ENCODE data around the gene FAM89A. TPM values are rescaled to one million over a fixed set of nuclear protein-coding genes. Genes with fewer than 3 reads are reported as not detected.

The FAM89A gene
- polyA plus RNA-seq, 1 donor (not counting 4 experiments of a cell fraction or from before 2014, with no cell fraction given): 32.3 TPM

GRCh38 chr1:231001892-231002291, 38.2 kb downstream of the FAM89A start:
- H3K27ac ChIP-seq (ENCODE audit: control insufficient read depth, insufficient read depth, low read length): no peak overlapping the region
- dilution Hi-C loops (cut with MboI; ENCODE audit: extremely low pct_ligation_motif_present, low sequenced_read_pairs): no loop called here
- H3K4me3 ChIP-seq (ENCODE audit: control insufficient read depth in 2 of 3, extremely low read depth in 1 of 3, insufficient read depth in 2 of 3, low read depth in 1 of 3, low read length in 3 of 3): no peak overlapping the region
- H2AFZ ChIP-seq (ENCODE audit: control insufficient read depth, low read length): no peak overlapping the region
- no peak overlapping the region for H3K4me2 ChIP-seq (ENCODE audit: control insufficient read depth, extremely low read depth, insufficient read depth, low read depth, low read length)
- no peaks in the 10 kb centered on the region for H3K9me3 ChIP-seq (ENCODE audit: control insufficient read depth, low read depth, low read length)
- no peaks in the 10 kb centered on the region for H4K20me1 ChIP-seq (ENCODE audit: control insufficient read depth, extremely low read depth, insufficient read depth, low read length)
- H3K4me1 ChIP-seq (ENCODE audit: control insufficient read depth, extremely low read depth, insufficient read depth, low read length): no peaks in the 10 kb centered on the region
- H3K79me2 ChIP-seq (ENCODE audit: control insufficient read depth, insufficient read depth, low read length): no peaks in the 10 kb centered on the region
- H3K9ac ChIP-seq (ENCODE audit: control insufficient read depth, extremely low read depth, insufficient read depth, low read length): no peak overlapping the region
- peaks cover 29% of the 10 kb centered on the region in 2 experiments for H3K36me3 ChIP-seq (ENCODE audit: control insufficient read depth in 2 of 2, extremely low read depth in 1 of 2, insufficient read depth in 2 of 2, low read length in 2 of 2)
- H3K27me3 ChIP-seq (ENCODE audit: control insufficient read depth, extremely low read depth, insufficient read depth, low read length): no peaks in the 10 kb centered on the region
- DNase-seq (ENCODE audit: low read depth, low spot score): no peak
- no peaks in the 10 kb centered on the region for H3K9me1 ChIP-seq (ENCODE audit: control insufficient read depth, extremely low read depth, insufficient read depth, low read length)
- TF ChIP-seq CTCF (optimal IDR thresholded peaks at IDR 0.05 in 1 of 3, IDR thresholded peaks at IDR 0.05 in 1 of 3, conservative IDR thresholded peaks at IDR 0.05 in 1 of 3; ENCODE audit: extremely low read depth in 1 of 3, insufficient read depth in 2 of 3, low read length in 3 of 3): no peak
- no peak for TF ChIP-seq EZH2 (IDR thresholded peaks at IDR 0.05; ENCODE audit: low read length)
- FAIRE-seq: no peak

GRCh38 chr1:231000639-231001038, 39.4 kb downstream of the FAM89A start:
- no peaks in the 10 kb centered on the region for H3K9me1 ChIP-seq (ENCODE audit: control insufficient read depth, extremely low read depth, insufficient read depth, low read length)
- no peak overlapping the region for H3K27ac ChIP-seq (ENCODE audit: control insufficient read depth, insufficient read depth, low read length)
- dilution Hi-C loops (cut with MboI; ENCODE audit: extremely low pct_ligation_motif_present, low sequenced_read_pairs): no loop called here
- H4K20me1 ChIP-seq (ENCODE audit: control insufficient read depth, extremely low read depth, insufficient read depth, low read length): no peaks in the 10 kb centered on the region
- H3K4me1 ChIP-seq (ENCODE audit: control insufficient read depth, extremely low read depth, insufficient read depth, low read length): no peaks in the 10 kb centered on the region
- H3K9ac ChIP-seq (ENCODE audit: control insufficient read depth, extremely low read depth, insufficient read depth, low read length): no peak overlapping the region
- no peak for DNase-seq (ENCODE audit: low read depth, low spot score)
- no peak for TF ChIP-seq CTCF (optimal IDR thresholded peaks at IDR 0.05 in 1 of 3, IDR thresholded peaks at IDR 0.05 in 1 of 3, conservative IDR thresholded peaks at IDR 0.05 in 1 of 3; ENCODE audit: extremely low read depth in 1 of 3, insufficient read depth in 2 of 3, low read length in 3 of 3)
- TF ChIP-seq EZH2 (IDR thresholded peaks at IDR 0.05; ENCODE audit: low read length): no peak
- no peaks in the 10 kb centered on the region for H3K9me3 ChIP-seq (ENCODE audit: control insufficient read depth, low read depth, low read length)
- H3K27me3 ChIP-seq (ENCODE audit: control insufficient read depth, extremely low read depth, insufficient read depth, low read length): no peaks in the 10 kb centered on the region
- no peak overlapping the region for H3K4me2 ChIP-seq (ENCODE audit: control insufficient read depth, extremely low read depth, insufficient read depth, low read depth, low read length)
- H2AFZ ChIP-seq (ENCODE audit: control insufficient read depth, low read length): no peak overlapping the region
- no peak overlapping the region for H3K4me3 ChIP-seq (ENCODE audit: control insufficient read depth in 2 of 3, extremely low read depth in 1 of 3, insufficient read depth in 2 of 3, low read depth in 1 of 3, low read length in 3 of 3)
- H3K36me3 ChIP-seq (ENCODE audit: control insufficient read depth in 2 of 2, extremely low read depth in 1 of 2, insufficient read depth in 2 of 2, low read length in 2 of 2): peaks cover 33% of the 10 kb centered on the region in 2 experiments
- no peak for FAIRE-seq
- no peaks in the 10 kb centered on the region for H3K79me2 ChIP-seq (ENCODE audit: control insufficient read depth, insufficient read depth, low read length)

All from keratinocyte (primary cell).